PC-9 (cell line): ENCODE results near the gene HLA-DOA.

Experiments used
- CTCF ChIP-seq: fragments of 200-600 bp; sonication (generic); conservative IDR thresholded peaks from 2 replicates; pipeline ENCODE4 v1.6.1; 2017; ENCODE audit warnings: mixed run types, antibody characterized with exemption, mild to moderate bottlenecking, moderate library complexity
- EZH2 ChIP-seq: fragments of 200-600 bp; sonication (generic); IDR thresholded peaks from 2 replicates; pipeline ENCODE4 v1.8.0; 2017; ENCODE audit warnings: antibody characterized with exemption, low read depth

GRCh38 chr6:33052627-33053026, 43.2 kb upstream of the HLA-DOA start:
- TF ChIP-seq CTCF (no peak), EZH2 (no peak)
